HEK293T (cell line): ENCODE measurements around the gene ACVR1.
"Not testable (repeated sequence)": the region's sequence is repeated elsewhere in the genome, so short reads cannot be mapped to it uniquely, and the experiment has no call there.

Experiments used
- CTCF ChIA-PET: fragments of 350-600 bp; formaldehyde crosslinking; extraction: SDS; loops from one replicate; lab custom pipeline; 2021; ENCODE audit warnings: antibody characterized with exemption, inconsistent platforms; lab: Yijun Ruan, JAX
- POLR2A ChIA-PET: fragments of 350-600 bp; formaldehyde crosslinking; extraction: SDS; loops from one replicate; lab custom pipeline; 2020; ENCODE audit warnings: antibody characterized with exemption, inconsistent platforms; lab: Yijun Ruan, JAX
- DNase-seq: peaks from one replicate; pipeline ENCODE4 v3.0.0; 2012; ENCODE audit warnings: mixed read lengths; ENCODE audit errors: extremely low spot score
- ARNT ChIP-seq: fragments of 450-650 bp; IDR thresholded peaks from 2 replicates; pipeline ENCODE4 v1.6.1; 2017; ENCODE audit warnings: mild to moderate bottlenecking
- BHLHE40 ChIP-seq: fragments of 450-650 bp; IDR thresholded peaks from 2 replicates; pipeline ENCODE4 v1.6.1; 2016; ENCODE audit warnings: mild to moderate bottlenecking, moderate library complexity, borderline replicate concordance
- CTBP1 ChIP-seq: fragments of 450-650 bp; IDR thresholded peaks from 2 replicates; pipeline ENCODE4 v1.6.1; 2016; ENCODE audit warnings: borderline replicate concordance
- ELF4 ChIP-seq: fragments of 450-650 bp; IDR thresholded peaks from 2 replicates; pipeline ENCODE4 v1.6.1; 2017; ENCODE audit warnings: antibody characterized with exemption
- FOXA1 ChIP-seq: fragments of 450-650 bp; IDR thresholded peaks from 2 replicates; pipeline ENCODE4 v1.6.1; 2016; ENCODE audit warnings: mild to moderate bottlenecking
- FOXK2 ChIP-seq: fragments of 450-650 bp; IDR thresholded peaks from 2 replicates; pipeline ENCODE4 v1.6.1; 2016; ENCODE audit warnings: mild to moderate bottlenecking
- FOXM1 ChIP-seq: fragments of 450-650 bp; IDR thresholded peaks from 2 replicates; pipeline ENCODE4 v1.6.1; 2017; ENCODE audit warnings: mild to moderate bottlenecking, borderline replicate concordance
- HDGF ChIP-seq: fragments of 450-650 bp; IDR thresholded peaks from 2 replicates; pipeline ENCODE4 v1.6.1; 2017; ENCODE audit warnings: antibody characterized with exemption, borderline replicate concordance
- L3MBTL2 ChIP-seq: fragments of 450-650 bp; conservative IDR thresholded peaks from 2 replicates; pipeline ENCODE4 v1.6.1; 2016; ENCODE audit warnings: mild to moderate bottlenecking
- LEF1 ChIP-seq: fragments of 450-650 bp; IDR thresholded peaks from 2 replicates; pipeline ENCODE4 v1.6.1; 2017; ENCODE audit warnings: mild to moderate bottlenecking, borderline replicate concordance
- NFRKB ChIP-seq: fragments of 450-650 bp; IDR thresholded peaks from 2 replicates; pipeline ENCODE4 v1.6.1; 2016; ENCODE audit warnings: mild to moderate bottlenecking, moderate library complexity
- PKNOX1 ChIP-seq: fragments of 450-650 bp; IDR thresholded peaks from 2 replicates; pipeline ENCODE4 v1.6.1; 2016
- SP1 ChIP-seq: fragments of 450-650 bp; IDR thresholded peaks from 2 replicates; pipeline ENCODE4 v1.6.1; 2017
- SUZ12 ChIP-seq: fragments of 450-650 bp; IDR thresholded peaks from 2 replicates; pipeline ENCODE4 v1.6.1; 2016; ENCODE audit warnings: mild to moderate bottlenecking
- TARDBP ChIP-seq: fragments of 450-650 bp; IDR thresholded peaks from 2 replicates; pipeline ENCODE4 v1.6.1; 2016
- ZNF384 ChIP-seq: fragments of 450-650 bp; IDR thresholded peaks from 2 replicates; pipeline ENCODE4 v1.6.1; 2016

ACVR1 gene

DNA sequence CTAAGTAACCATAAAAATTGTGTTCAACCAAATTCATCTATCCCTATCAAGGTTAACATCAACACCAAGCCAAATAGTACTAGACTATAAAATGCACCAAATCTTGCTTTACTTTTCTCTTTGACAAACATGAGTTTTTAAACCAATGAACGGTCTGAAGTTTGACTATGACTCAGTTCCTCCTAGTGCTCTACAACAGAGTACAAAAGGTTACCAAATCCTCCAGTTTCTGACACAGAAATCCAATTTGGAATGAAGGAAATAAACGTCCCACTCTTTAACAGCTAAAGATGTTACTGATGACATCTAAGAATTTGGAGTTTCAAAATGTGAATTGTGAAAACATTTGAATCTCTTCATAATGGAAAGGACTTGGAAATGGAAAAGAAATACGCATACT is 11.8 kb upstream of the ACVR1 start:
- TF ChIP-seq NFRKB (no peak), FOXM1 (no peak), ZNF384 (no peak), FOXA1 (no peak), PKNOX1 (no peak), FOXK2 (no peak), BHLHE40 (no peak), CTBP1 (no peak), L3MBTL2 (no peak), SP1 (no peak), TARDBP (no peak), LEF1 (no peak)
- CTCF ChIA-PET, result no interaction called here
- no peak for DNase-seq
- POLR2A ChIA-PET, result no interaction called here

DNA sequence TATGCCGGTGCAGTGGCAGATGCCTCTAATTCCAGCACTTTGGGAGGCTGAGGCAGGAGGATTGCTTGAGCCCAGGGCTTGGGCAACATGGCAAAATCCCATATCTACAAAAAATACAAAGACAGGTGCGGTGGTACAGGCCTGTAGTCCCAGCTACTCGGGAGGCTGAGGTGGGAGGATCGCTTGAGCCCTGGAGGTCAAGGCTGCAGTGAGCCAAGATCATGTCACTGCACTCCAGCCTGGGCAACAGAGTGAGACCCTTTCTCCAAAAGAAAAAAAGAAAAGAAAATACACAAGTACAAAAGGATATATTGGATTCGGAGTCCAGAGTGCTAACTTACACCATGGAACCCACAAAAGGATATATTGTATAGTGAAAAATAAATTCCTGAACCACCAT is 8.4 kb upstream of the ACVR1 start:
- DNase-seq, POLR2A ChIA-PET, CTCF ChIA-PET: not testable (repeated sequence)

- ChIA-PET CTCF (no interaction called here), POLR2A (no interaction called here)
- no peak for TF ChIP-seq PKNOX1
- TF ChIP-seq SP1, result no peak
- DNase-seq, result no peak
Measured at GRCh38 chr2:157880927-157881326, 4.8 kb upstream of the ACVR1 start.

DNA sequence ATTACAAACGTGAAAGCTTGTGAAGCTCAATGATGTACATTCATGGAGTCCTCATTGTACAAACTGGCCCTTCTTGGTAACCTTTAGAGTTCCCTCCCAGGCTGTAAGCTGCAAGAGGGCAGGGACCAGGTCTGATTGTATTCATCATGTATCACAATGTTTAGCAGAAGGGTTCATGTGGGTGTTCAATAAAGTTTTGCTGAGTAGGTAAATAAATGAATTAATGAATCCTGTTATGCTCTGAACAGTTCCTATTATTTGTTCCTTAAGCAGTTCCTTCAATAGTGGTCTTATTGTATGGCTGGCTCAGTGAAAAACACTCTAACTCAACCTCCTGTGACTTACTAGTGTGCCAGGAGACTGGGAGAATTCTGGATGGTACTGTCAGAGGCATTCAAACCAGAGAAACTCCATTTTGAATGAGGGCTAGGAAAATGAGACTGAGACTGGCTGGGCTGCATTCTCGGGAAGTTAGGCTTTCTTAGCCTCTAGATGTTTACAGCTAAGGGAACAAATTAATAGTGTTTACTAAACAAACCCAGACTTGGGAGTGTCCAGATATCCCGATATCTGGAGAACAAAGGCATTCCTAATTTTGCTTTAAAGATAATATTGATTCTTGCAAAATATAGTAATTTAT is 1.8 kb upstream of the ACVR1 start:
- TF ChIP-seq L3MBTL2 (no peak), HDGF (no peak), ELF4 (no peak)
- POLR2A ChIA-PET, result no interaction called here
- DNase-seq, result no peak
- CTCF ChIA-PET, result no interaction called here

DNA sequence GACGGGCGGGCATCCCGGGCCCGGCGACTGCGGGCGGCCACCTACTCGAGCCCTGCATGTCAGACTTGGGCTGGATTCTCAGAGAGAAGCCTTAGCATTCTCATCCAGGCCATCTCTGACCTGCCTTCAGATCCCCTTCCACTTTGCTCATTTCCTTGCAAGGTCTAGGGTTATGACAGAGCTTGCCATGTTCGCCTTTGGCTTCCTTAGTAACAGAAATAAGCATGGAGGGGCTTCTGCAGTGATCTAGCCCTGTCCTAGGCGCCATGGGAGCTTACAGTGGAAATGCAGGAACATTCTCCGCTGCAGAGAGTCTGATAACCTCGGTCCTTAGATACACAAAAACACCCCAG is 632 bp upstream of the ACVR1 start:
- CTCF ChIA-PET, result interaction anchor here (0.6 to 1.0 kb wide), 3 partner anchors 11 to 112 kb away, joined by 3 to 4 read pairs (median 3); no protein-coding TSS in a partner anchor
- TF ChIP-seq ELF4 (no peak), ZNF384 (no peak), SUZ12 (no peak), LEF1 (no peak), HDGF (no peak), NFRKB (no peak), FOXA1 (no peak), FOXM1 (no peak), PKNOX1 (no peak), L3MBTL2 (no peak), TARDBP (no peak), SP1 (no peak), CTBP1 (no peak), BHLHE40 (no peak), ARNT (no peak), FOXK2 (no peak)
- DNase-seq, result no peak
- POLR2A ChIA-PET, result interaction anchor here (0.9 to 1.9 kb wide), 10 partner anchors 11 to 94 kb away, joined by 3 to 9 read pairs (median 4); no protein-coding TSS in a partner anchor

- POLR2A ChIA-PET, result interaction anchor here (1.1 to 1.9 kb wide), 7 partner anchors 9 to 95 kb away, joined by 3 to 9 read pairs (median 4); no protein-coding TSS in a partner anchor
- TF ChIP-seq SUZ12 (no peak), SP1 (no peak), ARNT (no peak), NFRKB (no peak), ZNF384 (no peak), CTBP1 (no peak), FOXM1 (no peak)
- CTCF ChIA-PET, result interaction anchor here (0.9 to 1.1 kb wide), 3 partner anchors 35 to 247 kb away, joined by 3 to 4 read pairs (median 3); partner anchors contain the start of gene ACVR1C
- DNase-seq, result peak; percentile 55
Measured at GRCh38 chr2:157875641-157876065, 477 bp downstream of the ACVR1 start.

DNA sequence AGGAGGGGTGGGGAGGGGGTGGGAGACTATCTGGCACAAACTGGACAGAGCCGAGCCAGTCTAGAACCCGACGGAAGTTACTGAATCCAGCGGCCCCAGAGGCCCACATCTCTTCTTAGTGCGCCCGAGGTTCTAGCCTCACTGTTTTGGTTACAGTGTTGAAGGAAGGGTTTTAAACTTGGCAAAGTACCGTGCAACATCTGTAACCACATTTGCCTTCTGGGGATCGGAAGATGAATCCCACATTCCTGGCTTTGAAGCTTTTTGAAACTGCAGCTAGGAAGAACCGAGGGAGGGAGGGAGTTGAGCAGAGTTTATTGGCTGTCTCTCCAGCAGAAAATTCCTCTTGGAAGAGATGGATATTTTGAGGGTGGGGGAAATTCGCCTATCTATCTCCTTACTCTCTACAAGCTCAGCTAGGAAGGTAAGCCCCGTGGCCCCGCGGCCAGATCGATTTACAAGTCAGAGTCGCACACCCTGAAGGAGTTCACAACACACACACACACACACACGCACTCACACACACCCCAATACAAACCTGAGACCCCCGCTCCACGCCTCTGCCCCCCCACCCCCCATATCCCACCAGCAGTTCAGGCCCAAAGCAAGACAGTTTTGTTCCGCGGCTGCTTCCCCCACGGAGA is 1.0 kb downstream of the ACVR1 start:
- ChIA-PET POLR2A (interaction anchor here (1.4 to 1.9 kb wide), 3 partner anchors 11 to 96 kb away, joined by 3 to 9 read pairs (median 3); no protein-coding TSS in a partner anchor), CTCF (interaction anchor here (1.0 to 1.1 kb wide), 2 partner anchors 30 to 246 kb away, joined by 3 read pairs; partner anchors contain the start of gene ACVR1C)
- DNase-seq, result peak; percentile 9
- TF ChIP-seq LEF1 (no peak), PKNOX1 (no peak), HDGF (no peak), FOXA1 (no peak), L3MBTL2 (no peak), BHLHE40 (no peak)
